Hypothalamus (tissue), 51 donors: Measurements from ENCODE around the gene IL4.

Experiments used
- DNase-seq, 51 donors: peaks; one replicate each; lab custom pipeline; 2025; lab: John Stamatoyannopoulos, UW

The IL4 gene

DNA sequence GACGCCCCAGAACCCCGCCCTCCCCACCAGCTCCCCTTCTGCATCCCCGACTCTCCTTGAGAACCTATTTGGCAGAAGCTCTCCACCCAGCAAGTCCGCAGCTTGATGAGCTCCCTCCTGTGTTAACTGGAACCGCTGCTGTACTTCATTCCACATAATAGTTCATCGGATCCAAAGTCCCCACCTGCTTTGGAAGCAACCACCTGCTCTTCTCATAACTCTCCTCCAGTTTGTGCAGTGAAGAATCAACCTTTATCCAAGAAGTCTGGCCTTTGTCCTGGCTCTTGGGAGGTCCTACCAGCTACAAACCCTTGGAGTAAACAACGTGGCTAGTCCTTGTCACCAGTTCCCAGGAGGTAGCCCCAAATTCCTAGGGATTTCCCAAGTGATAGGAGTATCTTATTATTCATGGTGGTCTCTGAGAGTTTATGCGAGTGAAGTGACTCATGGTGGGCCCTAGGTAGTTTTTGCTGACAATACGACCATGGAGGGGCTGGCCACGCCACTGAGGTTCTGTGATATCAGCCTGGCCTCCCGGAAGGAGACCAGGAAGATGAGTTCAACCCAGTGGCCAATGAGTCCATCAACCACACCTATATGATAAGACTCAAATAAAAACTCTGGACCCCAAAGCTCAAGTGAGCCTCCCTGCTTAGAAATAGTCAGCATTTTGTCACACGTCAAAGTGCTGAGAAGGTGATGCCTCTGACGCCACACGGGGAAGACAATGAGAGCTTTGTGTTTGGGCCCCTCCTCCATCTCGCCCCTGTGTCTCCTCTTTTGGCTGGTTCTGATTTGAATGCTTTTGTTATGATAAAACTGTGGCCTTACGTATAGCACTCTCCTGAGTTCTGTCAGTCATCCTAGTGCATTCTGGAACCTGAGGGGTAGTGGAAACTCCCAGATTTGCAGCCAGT lies 3.6 kb upstream of the IL4 start:
- DNase-seq, result no peak

DNA sequence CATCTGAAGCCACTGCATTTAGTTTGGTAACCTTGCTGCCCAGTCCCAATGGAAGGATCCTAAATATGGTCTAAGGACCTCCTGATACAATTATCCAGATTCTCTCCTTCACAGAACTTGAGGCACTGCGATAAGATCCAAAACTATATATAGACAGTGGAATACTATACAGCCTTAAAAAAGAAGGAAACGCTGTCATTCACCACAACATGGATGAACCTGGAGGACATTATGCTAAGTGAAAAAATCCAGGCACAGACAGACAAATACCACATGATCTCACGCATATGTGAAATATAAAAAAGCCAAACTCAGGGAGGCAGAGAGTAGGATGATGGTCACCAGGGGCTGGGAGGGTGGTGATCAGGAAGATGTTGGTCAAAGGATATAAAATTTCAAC lies 2.8 kb upstream of the IL4 start:
- DNase-seq, result no peak

DNA sequence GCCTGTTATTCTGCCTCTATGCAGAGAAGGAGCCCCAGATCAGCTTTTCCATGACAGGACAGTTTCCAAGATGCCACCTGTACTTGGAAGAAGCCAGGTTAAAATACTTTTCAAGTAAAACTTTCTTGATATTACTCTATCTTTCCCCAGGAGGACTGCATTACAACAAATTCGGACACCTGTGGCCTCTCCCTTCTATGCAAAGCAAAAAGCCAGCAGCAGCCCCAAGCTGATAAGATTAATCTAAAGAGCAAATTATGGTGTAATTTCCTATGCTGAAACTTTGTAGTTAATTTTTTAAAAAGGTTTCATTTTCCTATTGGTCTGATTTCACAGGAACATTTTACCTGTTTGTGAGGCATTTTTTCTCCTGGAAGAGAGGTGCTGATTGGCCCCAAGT lies 301 bp upstream of the IL4 start:
- DNase-seq, result no peak

DNA sequence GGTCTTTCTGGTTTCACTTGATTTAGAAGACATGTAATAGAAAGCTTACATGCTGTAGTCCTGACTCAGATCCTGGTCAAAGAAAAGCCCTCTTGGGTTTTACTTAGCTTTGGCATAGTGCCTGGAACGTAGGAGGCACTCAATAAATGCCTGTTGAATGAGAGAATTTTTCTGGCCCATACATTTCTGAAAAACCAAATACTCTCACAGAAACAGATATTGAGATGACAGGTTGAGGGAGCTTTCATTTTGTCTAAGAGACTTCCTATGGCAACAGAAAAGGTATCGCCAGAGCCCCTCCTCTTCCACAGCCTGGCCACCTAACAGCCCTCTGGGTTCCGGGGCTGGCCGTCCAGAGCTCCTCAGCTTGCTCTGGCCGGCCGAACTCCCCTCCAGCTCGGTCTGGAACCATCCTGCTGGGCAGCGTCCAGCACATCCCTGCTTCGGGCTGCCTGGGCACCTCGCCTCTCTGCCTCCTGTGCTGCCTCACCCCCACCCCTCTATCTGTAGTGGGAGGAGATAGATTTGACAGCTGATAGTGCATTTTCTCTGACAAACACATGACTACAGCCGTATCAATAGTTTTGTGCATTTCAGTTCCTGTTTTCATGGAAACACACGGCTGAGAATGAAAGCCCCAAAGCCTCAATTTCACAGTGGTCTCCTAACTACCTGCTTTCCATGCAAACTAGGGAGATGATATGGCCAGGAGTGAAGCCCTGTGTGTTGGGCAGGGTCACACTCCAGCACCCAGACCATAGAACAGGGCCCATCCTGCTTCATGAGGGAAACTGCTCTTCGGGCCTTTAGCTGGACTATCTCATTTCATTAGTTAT lies 1.1 kb downstream of the IL4 start:
- DNase-seq, result no peak

DNA sequence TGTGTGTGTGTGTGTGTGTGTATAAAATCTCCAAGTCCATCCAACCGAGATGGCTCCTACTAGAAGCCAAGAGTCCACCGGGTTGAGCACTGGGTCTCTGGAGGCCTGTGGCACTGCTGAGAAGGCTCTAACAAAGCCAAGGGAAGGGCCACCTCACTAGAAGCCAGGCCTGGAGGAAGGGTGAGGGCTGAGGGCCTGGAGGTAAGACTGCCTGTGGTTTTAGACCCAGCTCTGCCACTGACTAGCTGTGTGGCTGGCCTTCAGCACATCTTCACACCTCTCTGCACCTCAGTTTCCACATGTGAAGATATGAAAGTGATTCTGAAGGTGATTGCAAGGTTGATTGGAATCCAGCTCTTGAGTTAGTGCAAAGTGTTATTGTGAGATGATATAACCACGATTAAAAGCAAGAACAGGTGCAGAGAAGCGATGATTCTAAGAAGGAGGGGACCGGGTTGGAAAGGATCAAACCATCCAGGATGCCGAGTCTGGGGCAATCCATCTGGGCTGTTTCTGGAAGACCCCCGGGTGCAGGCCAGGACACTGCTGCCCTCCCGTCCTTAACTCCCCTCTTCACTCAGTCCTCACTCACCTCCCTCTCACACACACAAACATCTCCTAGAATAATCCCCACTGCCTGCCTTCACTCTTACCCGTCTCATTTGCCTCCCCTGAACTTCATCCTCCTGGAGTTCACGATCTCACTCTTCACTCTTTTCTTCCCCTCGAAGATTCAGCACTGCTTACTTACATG lies 2.3 kb downstream of the IL4 start:
- no peak for DNase-seq

DNA sequence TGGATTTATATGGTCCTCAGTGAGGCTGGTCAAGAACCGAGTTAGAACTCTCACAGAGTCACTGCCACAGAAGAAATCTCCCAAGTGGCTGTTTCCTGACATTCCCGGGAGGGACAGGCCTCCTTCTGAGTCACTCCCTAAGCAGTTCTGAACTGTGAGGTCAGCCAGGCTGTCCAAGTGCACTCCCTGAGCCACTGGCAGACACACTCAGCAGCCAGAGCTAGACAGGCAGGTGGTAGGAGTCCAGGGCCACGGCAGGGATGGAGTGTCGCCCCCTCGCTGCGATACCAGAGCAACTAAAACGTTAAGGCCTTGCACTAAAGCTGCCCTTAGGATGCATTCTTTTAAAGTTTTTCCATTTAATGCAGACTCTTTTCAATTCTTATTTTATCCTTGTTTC lies 3.4 kb downstream of the IL4 start:
- DNase-seq, result peak in 1 of 51 donors; percentile 52

DNA sequence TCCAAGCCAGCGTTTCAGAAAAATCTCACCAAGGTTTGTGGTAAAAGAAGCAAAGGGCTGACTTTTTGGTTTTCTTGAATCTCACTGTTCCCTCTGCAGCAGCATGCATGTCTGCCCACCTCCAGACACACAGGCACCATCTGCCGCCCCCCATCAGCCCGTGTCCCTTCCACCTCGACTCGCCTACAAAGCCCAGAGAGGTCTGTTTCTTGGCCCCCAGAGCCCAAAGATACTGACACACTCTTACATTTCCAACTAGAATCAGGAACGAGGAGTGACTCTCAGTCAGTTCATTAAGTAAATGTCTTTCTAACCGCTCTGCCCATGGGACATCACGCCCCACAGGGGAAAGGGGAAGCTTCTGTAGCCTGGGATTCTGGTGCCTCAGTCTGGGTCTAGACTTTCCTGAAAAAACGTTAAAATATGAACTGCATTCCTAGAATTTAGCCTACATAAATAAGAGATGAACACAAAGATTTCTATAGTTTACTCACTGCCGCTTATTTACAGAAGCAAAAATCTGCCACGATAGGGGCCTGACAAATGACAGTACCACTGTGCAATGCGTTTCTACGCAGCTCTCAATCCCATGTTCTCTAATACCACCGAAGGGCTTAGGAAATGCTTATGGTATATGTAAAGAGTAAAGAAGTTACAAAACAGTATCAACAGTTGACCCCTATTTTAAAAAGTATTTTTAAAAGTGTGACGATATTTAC lies 4.1 kb downstream of the IL4 start:
- DNase-seq, result no peak

DNA sequence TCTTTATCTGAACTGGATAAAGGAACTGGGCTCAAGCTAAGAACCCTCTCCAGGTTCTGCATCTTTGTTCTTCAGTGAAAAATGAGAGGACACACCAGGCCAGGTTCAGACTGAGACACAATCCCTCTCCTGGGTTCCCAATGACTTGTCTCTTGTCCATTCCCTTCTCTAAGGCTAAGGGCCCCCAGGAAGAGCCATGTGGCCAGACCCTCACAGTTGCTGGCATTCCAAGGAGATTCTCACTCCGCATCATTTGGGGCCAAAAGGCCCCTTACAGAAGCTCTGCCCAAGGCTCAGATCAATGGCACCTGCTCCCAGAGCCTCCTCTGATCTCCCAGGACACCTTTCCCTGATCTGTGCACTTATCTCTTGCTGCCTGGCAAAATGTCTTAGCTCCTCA lies 4.9 kb downstream of the IL4 start:
- DNase-seq, result no peak

DNA sequence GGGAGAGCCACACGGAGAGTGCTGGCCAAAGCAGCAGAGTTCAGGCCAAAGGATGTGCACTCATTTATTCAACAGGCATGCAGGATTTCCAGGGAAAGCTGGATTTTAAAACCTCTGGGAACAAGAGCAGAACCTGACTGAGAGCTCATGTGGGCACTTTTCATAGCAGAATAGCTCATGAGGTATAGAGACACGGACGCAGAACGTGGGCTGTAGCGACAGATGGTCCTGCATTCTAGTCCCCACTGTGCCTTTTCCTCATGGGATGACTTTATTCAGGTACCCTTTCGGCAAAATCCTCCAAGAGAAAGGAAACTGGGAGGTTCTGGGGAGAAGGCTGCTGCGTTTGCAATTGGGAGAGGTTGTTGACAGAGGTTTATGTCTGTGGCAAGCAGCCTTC lies 5.4 kb downstream of the IL4 start:
- no peak for DNase-seq

DNA sequence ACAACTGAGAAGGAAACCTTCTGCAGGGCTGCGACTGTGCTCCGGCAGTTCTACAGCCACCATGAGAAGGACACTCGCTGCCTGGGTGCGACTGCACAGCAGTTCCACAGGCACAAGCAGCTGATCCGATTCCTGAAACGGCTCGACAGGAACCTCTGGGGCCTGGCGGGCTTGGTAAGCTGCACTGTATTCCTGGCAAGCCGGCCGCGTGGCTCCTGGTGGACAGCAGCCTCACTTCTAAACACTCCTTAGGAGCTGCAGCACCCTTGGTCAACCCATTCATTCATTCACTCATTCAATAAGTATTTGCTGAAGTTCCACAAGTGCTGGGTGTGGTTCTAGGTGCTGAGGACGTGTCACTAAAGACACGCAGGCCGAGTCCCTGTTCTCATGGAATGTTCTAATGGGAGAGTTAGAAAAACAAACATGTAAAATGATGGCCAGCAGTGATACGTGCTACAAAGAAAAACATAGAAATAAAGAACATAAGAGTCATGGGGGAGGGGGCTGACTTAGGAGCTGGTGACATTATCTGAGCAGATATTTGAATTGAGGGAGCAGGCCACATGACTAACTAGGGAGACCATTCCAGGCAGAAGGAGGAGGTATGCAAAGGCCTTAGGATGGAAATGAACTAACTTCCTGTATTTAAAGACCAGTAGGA lies 6.1 kb downstream of the IL4 start:
- no peak for DNase-seq

DNA sequence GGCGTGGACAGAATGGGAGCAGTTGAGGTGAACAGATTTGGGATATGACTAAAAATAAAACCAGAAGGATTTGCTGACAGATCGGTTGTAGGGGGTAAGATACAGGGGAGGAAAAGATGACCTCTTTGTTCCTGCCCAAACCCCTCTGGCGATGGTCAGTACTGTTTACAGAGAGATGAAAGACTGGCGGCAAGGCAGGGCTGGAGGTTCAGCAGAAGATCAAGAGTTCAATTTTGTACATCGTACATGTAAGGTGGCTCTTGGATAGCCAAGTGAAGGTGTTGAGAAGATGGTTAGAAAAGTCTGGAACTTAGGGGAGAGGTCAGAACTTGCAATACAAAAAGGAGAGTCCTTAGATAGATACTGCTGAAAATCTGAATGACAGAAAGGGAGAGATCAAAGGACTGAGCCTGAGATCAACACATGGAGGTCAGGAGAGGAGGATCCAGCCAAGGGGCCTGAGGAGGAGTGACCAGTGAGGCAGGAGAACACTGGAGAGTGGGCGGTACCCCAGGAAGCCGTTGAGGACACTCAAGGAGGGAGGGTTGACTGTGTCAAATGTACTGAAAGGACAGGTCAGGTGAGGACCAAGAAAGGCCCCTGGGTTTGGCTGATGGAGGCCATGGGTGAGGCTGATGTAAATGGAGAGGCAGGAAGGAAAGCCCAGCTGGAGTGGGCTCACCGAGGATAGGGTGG lies 7.1 kb downstream of the IL4 start:
- no peak for DNase-seq

DNA sequence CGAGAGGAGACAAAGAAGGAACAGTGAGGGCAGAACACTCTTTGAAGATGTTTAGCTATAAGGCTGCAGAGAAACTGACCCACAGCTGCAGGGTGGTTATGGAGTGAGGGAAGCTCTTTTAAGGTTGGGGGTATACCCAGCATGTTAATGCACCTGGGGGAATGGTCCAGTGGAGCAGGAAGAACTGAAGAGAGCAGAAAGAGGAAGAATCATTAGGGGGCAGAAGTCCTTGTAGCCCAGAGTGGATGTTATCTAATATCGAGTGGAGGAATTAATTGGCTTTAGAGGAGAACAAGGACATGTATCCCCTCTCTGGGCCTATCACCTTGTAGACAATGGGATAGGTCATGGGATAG lies 7.7 kb downstream of the IL4 start:
- DNase-seq, result no peak

DNA sequence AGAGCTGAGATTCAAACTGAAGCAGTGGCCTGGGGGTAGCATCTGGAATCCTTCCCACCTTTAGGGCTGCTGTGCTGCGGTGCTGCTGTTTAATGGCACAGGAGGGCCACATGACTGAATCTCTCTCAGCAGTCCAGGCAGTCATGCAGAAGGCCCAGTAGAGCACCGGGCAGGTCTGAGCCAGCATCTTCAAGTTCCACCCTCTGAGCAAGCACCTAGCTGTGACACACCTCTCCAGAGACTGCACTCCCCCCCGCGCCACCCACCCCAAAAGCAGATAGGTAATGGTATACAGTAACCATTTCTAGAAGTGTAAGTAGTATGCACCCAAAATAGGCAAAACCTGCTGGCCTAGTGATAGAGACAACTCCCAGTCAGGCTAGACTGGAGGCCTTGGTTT lies 8.2 kb downstream of the IL4 start:
- DNase-seq, result no peak

DNA sequence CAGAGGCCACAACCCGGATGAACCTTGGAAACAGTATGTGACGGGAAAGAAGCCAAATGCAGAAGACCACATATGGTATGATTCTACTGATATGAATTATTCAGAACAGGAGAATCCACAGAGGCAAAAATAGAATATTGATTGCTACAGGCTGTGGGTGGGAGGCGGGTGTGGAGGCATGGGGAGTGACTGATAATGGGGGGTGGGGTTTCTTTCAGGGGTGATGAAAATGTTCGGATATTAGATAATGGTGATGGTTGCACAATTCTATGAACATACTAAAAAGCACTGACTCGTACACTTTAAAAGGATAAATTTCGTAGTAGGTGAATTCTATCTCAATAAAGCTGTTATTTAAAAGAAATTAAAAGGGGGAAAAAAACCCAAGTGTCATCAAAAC lies 10.7 kb downstream of the IL4 start:
- DNase-seq, result no peak

DNA sequence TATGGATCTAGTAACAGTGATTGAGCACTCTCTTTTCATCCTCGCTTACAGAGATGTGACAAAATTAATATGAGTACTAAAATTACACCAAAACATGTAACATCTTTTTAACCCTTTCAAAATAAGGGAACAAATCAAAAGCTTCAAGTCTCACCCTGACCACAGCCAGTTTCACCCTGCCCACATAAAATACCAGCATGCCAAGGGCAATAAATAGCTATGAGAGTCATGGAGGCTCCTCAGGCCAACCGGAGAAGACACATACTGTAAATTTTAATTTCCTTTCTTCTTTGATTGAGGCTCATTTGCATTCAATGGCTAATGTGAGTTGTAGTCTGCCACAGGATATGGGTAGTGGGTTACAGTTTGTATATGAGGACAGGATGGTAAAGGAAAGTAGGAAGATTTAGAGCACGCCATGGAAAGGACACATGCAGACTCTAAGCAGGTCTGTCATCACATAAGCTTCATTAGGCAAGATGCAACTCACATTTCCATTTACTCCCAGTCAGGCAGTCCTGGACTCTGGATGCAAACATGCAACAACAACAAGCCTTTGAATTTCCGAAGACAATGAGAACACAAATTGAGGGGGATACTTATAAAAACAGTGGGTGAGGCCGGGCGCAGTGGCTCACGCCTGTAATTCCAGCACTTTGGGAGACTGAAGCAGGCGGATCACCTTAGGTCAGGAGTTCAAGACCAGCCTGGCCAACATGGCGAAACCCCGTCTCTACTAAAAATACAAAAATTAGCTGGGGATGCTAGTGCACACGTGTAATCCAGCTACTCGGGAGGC lies 11.3 kb downstream of the IL4 start:
- no peak for DNase-seq

DNA sequence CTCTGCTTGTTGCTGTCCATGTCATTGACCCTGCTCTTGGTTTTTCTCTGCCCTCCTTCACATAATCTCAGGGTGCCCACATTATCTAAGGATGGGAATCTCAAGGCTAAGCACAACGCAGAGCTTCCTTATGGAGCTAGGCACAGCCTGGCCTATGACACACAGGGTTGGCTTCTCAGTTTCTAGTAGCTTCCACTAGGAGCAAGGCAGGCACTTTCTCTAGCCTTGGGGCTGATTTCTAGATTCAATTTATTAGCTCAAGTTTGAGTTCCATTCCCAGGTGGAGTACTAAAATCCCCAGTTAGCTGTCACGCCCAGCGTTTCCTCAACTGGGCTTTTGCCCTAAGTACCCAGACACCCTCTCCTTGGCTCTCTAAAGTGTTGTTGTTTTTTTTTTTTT lies 12.4 kb downstream of the IL4 start:
- no peak for DNase-seq

DNA sequence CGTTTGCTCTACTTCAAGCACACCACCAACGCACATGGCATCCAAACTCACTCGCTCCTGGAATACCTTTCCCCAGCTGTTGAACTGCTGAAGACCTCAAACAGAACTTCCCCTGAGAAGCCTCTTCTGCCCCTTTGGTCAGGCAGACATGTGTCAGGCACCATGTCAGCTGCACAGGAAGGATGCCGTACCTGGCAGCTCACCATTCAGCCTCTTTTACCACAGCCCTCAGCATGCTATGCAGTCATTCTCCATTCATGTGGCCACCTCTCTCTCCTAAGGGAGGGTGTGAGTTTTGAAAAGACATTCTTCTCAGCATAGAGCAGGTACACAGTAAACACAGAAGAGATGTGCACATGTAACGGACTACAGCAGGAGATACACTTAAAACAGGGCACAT lies 14.2 kb downstream of the IL4 start:
- no peak for DNase-seq

DNA sequence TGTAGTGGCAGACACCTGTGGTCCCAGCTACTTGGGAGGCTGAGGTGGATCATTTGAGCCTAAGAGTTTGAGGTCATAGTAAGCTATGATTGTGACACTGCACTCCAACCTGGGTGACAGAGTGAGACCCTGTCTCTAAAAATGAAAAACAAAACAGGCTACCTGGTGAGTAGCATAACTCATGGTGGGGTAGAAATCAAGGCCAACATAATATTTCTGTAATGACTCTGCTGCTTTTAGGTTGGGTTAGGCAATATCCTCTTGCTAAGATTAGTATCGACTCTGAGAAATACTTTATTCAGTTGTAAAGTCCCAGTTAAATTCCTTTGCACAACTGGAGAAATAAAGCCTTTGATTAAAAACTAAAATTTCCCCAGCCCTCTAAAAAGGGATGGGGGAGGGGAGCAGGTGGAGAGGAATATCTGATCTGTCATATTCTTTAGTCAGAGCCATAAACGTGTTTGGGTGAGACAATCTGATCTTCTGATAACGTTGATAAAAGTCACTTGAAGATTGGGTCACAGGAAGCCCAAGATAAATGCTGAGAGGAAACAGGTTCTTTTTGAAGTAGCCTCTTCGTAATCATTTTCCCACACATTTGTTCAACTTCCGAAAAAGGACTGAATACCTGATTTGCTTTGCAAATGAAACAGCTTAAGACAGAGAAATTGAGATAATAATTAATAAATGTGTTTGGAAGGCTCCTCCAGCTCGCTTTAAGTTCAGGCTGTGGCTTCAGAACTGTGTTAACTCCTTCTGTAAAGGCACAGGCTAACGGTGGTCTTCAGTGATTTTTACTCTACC lies 14.9 kb downstream of the IL4 start:
- no peak for DNase-seq
